HepG2 (cell line): ENCODE data around the gene CNNM3. TPM values are rescaled to one million over a fixed set of nuclear protein-coding genes. Genes with fewer than 3 reads are reported as not detected.

Experiments used
- BRCA1 ChIP-seq: sonication (generic); formaldehyde crosslinking; IDR thresholded peaks from 2 replicates; pipeline ENCODE4 v1.4.0; 2020; ENCODE audit warnings: missing genetic modification reagents
- EHMT2 ChIP-seq: fragments of 200-600 bp; sonication (generic); IDR thresholded peaks from 2 replicates; pipeline ENCODE4 v1.7.0; 2017; ENCODE audit warnings: antibody characterized with exemption, low read depth, low read length, borderline replicate concordance
- FIP1L1 ChIP-seq: fragments of 200-400 bp; formaldehyde crosslinking; IDR thresholded peaks from 2 replicates; pipeline ENCODE4 v1.6.1; 2018; ENCODE audit warnings: low read depth, mild to moderate bottlenecking, low read length, moderate library complexity, borderline replicate concordance; ENCODE audit not compliant: insufficient read depth
- GTF2F1 ChIP-seq: fragments of 150-350 bp; IDR thresholded peaks from 2 replicates; pipeline ENCODE4 v1.6.1; 2014; ENCODE audit warnings: low read length
- JDP2 ChIP-seq: sonication (generic); formaldehyde crosslinking; IDR thresholded peaks from 2 replicates; pipeline ENCODE4 v1.8.1; 2022; ENCODE audit warnings: missing genetic modification reagents, borderline replicate concordance
- KDM2A ChIP-seq: sonication (generic); formaldehyde crosslinking; IDR thresholded peaks from 2 replicates; pipeline ENCODE4 v1.4.0; 2020; ENCODE audit warnings: low read depth, missing genetic modification reagents, borderline replicate concordance
- PAX8 ChIP-seq: sonication (generic); formaldehyde crosslinking; IDR thresholded peaks from 2 replicates; pipeline ENCODE4 v1.8.0; 2022; ENCODE audit warnings: mild to moderate bottlenecking, missing genetic modification reagents, borderline replicate concordance
- PHF21A ChIP-seq: sonication (generic); formaldehyde crosslinking; IDR thresholded peaks from 2 replicates; pipeline ENCODE4 v1.5.0; 2020; ENCODE audit warnings: mild to moderate bottlenecking, missing genetic modification reagents
- SALL1 ChIP-seq: sonication (generic); formaldehyde crosslinking; IDR thresholded peaks from 2 replicates; pipeline ENCODE4 v1.8.0; 2022; ENCODE audit warnings: mild to moderate bottlenecking, missing genetic modification reagents
- TGIF2 ChIP-seq: IDR thresholded peaks from 2 replicates; pipeline ENCODE4 v1.6.1; 2016; ENCODE audit warnings: control low read depth, missing compliant biosample characterization
- TP53 ChIP-seq: sonication (generic); formaldehyde crosslinking; conservative IDR thresholded peaks from 2 replicates; pipeline ENCODE4 v1.4.0; 2020; ENCODE audit warnings: missing genetic modification reagents
- U2AF2 ChIP-seq: fragments of 200-400 bp; formaldehyde crosslinking; IDR thresholded peaks from 2 replicates; pipeline ENCODE4 v1.6.1; 2017; ENCODE audit warnings: low read depth, mild to moderate bottlenecking, low read length
- ZMYM2 ChIP-seq: sonication (generic); formaldehyde crosslinking; IDR thresholded peaks from 2 replicates; pipeline ENCODE4 v1.8.0; 2022; ENCODE audit warnings: mild to moderate bottlenecking, missing genetic modification reagents
- ZNF235 ChIP-seq: sonication (generic); formaldehyde crosslinking; IDR thresholded peaks from 2 replicates; pipeline ENCODE4 v1.8.1; 2023; ENCODE audit warnings: mild to moderate bottlenecking, missing genetic modification reagents, borderline replicate concordance
- ZNF34 ChIP-seq: sonication (generic); formaldehyde crosslinking; IDR thresholded peaks from 2 replicates; pipeline ENCODE4 v1.4.0; 2020; ENCODE audit warnings: mild to moderate bottlenecking, missing genetic modification reagents, borderline replicate concordance
- ZNF382 ChIP-seq: sonication (generic); formaldehyde crosslinking; IDR thresholded peaks from 2 replicates; pipeline ENCODE4 v1.5.0; 2020; ENCODE audit warnings: missing genetic modification reagents, mild to moderate bottlenecking, borderline replicate concordance
- ZNF44 ChIP-seq: sonication (generic); formaldehyde crosslinking; IDR thresholded peaks from 2 replicates; pipeline ENCODE4 v1.5.1; 2020; ENCODE audit warnings: mild to moderate bottlenecking, missing genetic modification reagents
- ZNF749 ChIP-seq: sonication (generic); formaldehyde crosslinking; IDR thresholded peaks from 2 replicates; pipeline ENCODE4 v1.8.0; 2022; ENCODE audit warnings: mild to moderate bottlenecking, missing genetic modification reagents, moderate library complexity, borderline replicate concordance
- ZNF839 ChIP-seq: sonication (generic); formaldehyde crosslinking; IDR thresholded peaks from 2 replicates; pipeline ENCODE4 v1.4.0; 2020; ENCODE audit warnings: missing genetic modification reagents, mild to moderate bottlenecking, borderline replicate concordance
- polyA plus RNA-seq, 8 experiments: library from polyadenylated mRNA; depleted of rRNA in 3 of 8; stranded (reverse) in 7 of 8; unstranded in 1 of 8; fragments of >200 nt; fragmentation: Illumina TruSeq in 4 of 8; extraction: Trizol in 4 of 8; gene quantifications; 2 replicates each; pipeline versions ENCODE4 v1.2.1 to v1.2.3, GENCODE V29; 2011 to 2016; ENCODE audit warnings: low read depth in 4 of 8, missing spikeins in 1 of 8, mixed read lengths in 1 of 8; ENCODE audit not compliant: insufficient read depth in 1 of 8
- total RNA-seq, 5 experiments: library from RNA; depleted of rRNA; stranded (reverse); fragments of >200 nt; fragmentation: Illumina TruSeq; extraction: Trizol; gene quantifications; 2 replicates each; pipeline ENCODE4 v1.2.3, GENCODE V29; 2016; ENCODE audit warnings: low read depth in 1 of 5
- TF ChIP-seq, protein P1 (sequence below): sonication (generic); formaldehyde crosslinking; IDR thresholded peaks from 2 replicates; pipeline ENCODE4 v1.4.0; 2020; ENCODE audit warnings: missing genetic modification reagents
- TF ChIP-seq, protein P2 (sequence below): sonication (generic); formaldehyde crosslinking; IDR thresholded peaks from 2 replicates; pipeline ENCODE4 v1.4.0; 2020; ENCODE audit warnings: mild to moderate bottlenecking, low read depth, missing genetic modification reagents
- TF ChIP-seq, protein P3 (sequence below): sonication (generic); formaldehyde crosslinking; IDR thresholded peaks from 2 replicates; pipeline ENCODE4 v1.5.1; 2020; ENCODE audit warnings: missing genetic modification reagents, mild to moderate bottlenecking, borderline replicate concordance
- TF ChIP-seq, protein P4 (sequence below): sonication (generic); formaldehyde crosslinking; IDR thresholded peaks from 2 replicates; pipeline ENCODE4 v1.4.0; 2020; ENCODE audit warnings: mild to moderate bottlenecking, missing genetic modification reagents

CNNM3 gene
- total and polyA plus RNA-seq, 2 of the 13 experiments (the other 11 are each of a cell fraction or from before 2014, with no cell fraction given): 21.2 to 27.9 TPM

DNA sequence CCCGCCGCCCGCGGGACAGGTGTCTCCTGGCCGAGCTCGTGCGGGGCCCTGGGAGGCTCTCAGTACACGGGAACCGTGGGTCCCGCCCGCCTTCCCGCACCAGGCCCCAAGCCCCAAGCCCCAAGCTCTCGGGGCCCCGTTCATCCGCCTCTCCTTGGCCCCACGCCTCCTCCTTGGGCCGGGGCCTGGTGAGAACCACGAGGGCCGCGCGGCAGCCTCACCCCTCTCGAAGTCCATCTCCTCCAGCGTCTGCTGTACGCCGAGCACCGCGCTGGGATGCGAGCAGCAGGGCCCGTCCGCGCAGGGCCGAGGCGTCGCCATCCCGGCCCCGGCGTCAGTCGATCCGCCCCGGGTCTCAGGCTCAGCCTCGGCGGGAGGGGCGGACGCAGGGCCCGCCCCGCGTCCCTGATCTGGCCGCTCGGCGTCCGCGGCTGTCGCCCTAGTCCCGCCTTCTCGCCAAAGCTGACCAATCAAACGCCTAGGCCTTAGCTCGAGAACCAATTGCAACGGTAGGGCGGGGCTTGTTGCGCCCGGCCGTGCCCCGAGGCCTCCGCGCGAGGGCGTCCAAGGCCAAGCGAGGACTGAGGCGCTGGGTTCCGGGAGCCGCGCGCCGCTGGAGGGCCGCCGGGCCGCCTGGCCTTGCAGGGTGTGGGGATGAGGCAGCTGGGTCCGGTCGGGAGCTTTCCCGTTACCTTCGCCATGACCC, 41.8 kb downstream of the CNNM3 start, which contains the start of gene ANKRD39 (continued):
- no peak for TF ChIP-seq U2AF2
- TF ChIP-seq PHF21A (CRISPR knock-in tag): peak; percentile 75; the same call in 1 of the 2 replicates
- no peak; the same call in 1 of the 2 replicates for TF ChIP-seq ZNF44 (CRISPR knock-in tag)
- TF ChIP-seq TP53 (CRISPR knock-in tag): no peak; the same call in 1 of the 2 replicates
- TF ChIP-seq PAX8 (CRISPR knock-in tag): peak; percentile 98; the same call in 1 of the 2 replicates
- no peak for TF ChIP-seq JDP2
- 0 out of 2 replicates have a peak, but pooled peaks have one; percentile 13 for TF ChIP-seq ZNF839 (CRISPR knock-in tag)
- TF ChIP-seq BRCA1 (CRISPR knock-in tag): peak; percentile 88
- TF ChIP-seq FIP1L1: no peak
- TF ChIP-seq, protein P1, sequence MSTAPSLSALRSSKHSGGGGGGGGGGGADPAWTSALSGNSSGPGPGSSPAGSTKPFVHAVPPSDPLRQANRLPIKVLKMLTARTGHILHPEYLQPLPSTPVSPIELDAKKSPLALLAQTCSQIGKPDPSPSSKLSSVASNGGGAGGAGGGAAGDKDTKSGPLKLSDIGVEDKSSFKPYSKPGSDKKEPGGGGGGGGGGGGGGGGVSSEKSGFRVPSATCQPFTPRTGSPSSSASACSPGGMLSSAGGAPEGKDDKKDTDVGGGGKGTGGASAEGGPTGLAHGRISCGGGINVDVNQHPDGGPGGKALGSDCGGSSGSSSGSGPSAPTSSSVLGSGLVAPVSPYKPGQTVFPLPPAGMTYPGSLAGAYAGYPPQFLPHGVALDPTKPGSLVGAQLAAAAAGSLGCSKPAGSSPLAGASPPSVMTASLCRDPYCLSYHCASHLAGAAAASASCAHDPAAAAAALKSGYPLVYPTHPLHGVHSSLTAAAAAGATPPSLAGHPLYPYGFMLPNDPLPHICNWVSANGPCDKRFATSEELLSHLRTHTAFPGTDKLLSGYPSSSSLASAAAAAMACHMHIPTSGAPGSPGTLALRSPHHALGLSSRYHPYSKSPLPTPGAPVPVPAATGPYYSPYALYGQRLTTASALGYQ (CRISPR knock-in tag): peak; percentile 24
- TF ChIP-seq, protein P2, sequence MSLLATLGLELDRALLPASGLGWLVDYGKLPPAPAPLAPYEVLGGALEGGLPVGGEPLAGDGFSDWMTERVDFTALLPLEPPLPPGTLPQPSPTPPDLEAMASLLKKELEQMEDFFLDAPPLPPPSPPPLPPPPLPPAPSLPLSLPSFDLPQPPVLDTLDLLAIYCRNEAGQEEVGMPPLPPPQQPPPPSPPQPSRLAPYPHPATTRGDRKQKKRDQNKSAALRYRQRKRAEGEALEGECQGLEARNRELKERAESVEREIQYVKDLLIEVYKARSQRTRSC (CRISPR knock-in tag): peak; percentile 78; the same call in 1 of the 2 replicates
- TF ChIP-seq KDM2A (CRISPR knock-in tag): peak; percentile 80
- peak; percentile 90 for TF ChIP-seq SALL1 (CRISPR knock-in tag)
- TF ChIP-seq, protein P3, sequence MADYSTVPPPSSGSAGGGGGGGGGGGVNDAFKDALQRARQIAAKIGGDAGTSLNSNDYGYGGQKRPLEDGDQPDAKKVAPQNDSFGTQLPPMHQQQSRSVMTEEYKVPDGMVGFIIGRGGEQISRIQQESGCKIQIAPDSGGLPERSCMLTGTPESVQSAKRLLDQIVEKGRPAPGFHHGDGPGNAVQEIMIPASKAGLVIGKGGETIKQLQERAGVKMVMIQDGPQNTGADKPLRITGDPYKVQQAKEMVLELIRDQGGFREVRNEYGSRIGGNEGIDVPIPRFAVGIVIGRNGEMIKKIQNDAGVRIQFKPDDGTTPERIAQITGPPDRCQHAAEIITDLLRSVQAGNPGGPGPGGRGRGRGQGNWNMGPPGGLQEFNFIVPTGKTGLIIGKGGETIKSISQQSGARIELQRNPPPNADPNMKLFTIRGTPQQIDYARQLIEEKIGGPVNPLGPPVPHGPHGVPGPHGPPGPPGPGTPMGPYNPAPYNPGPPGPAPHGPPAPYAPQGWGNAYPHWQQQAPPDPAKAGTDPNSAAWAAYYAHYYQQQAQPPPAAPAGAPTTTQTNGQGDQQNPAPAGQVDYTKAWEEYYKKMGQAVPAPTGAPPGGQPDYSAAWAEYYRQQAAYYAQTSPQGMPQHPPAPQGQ (CRISPR knock-in tag): no peak
- TF ChIP-seq ZNF235 (CRISPR knock-in tag): peak; percentile 66; the same call in 1 of the 2 replicates
- no peak for TF ChIP-seq ZMYM2 (CRISPR knock-in tag)
- TF ChIP-seq, protein P4, sequence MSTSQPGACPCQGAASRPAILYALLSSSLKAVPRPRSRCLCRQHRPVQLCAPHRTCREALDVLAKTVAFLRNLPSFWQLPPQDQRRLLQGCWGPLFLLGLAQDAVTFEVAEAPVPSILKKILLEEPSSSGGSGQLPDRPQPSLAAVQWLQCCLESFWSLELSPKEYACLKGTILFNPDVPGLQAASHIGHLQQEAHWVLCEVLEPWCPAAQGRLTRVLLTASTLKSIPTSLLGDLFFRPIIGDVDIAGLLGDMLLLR: peak; percentile 82; the same call in 1 of the 2 replicates
- peak; percentile 97 for TF ChIP-seq ZNF34 (CRISPR knock-in tag)
- no peak for TF ChIP-seq EHMT2
- no peak for TF ChIP-seq TGIF2 (CRISPR knock-in tag)
- TF ChIP-seq ZNF749 (CRISPR knock-in tag): peak; percentile 95
- no peak for TF ChIP-seq ZNF382 (CRISPR knock-in tag)
- TF ChIP-seq GTF2F1: 0 out of 2 replicates have a peak, but pooled peaks have one; percentile 23
